ENCODE data around the gene MARCKS. TPM values are rescaled to one million over a fixed set of nuclear protein-coding genes. Genes with fewer than 3 reads are reported as not detected.

Gene MARCKS
- total RNA-seq, 1 donor from 2014 or later: 158 TPM

DNA sequence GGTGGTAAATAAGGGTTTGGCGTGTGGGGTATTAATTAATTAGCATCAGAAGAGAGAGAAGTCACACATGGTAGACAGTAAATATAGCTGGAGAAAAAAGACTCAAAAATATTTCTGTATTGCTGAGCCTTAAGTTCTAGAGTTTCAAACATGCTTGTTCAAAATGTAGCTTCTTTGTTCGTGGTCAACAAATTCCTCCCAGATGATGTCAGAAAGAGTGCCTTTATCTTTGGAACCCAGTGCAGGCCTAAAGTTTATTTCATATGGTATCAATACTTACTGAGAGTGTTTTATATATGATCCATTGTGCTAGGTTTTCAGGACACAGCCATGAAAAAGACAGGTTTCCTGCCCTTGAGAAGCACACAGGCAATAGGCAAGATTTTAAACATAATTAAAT is 18.3 kb downstream of the MARCKS start:
- Mint-ChIP-seq H3K27me3 (no peaks in the 10 kb centered on the region), H3K9me3 (ENCODE audit: low read depth) (no peaks in the 10 kb centered on the region), H3K4me3 (ENCODE audit: low read depth) (no peak overlapping the region), H3K4me1 (ENCODE audit: low read depth) (peaks cover 10% of the 10 kb centered on the region), H3K36me3 (ENCODE audit: insufficient read depth) (no peaks in the 10 kb centered on the region), H3K27ac (peak overlapping the region; percentile 81)
- no peak for TF ChIP-seq CTCF (IDR thresholded peaks at IDR 0.05; ENCODE audit: unreplicated experiment)
- no peak for DNase-seq (ENCODE audit: low spot score, unreplicated experiment)

DNA sequence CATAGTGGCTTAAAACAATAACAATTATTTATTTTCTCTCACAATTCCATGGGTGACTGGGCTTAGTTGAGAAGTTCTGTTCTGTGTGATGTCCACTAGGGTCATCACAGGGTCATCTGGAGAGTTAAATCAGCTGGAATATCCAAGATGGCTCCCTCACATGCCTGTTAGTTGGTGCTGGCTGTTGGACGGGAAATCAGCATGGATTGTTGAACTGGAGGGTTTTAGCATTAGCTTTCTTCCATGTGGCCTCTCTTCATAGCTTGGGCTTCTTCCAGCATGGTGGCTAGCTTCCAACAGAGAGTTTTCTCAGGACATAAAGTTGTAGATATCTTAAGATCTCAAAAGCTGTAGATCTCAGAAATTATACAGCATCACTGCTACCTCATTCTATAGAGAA is 19.6 kb downstream of the MARCKS start:
- Mint-ChIP-seq H3K36me3 (ENCODE audit: insufficient read depth) (no peaks in the 10 kb centered on the region), H3K4me3 (ENCODE audit: low read depth) (no peak overlapping the region), H3K27ac (no peak overlapping the region), H3K4me1 (ENCODE audit: low read depth) (peaks cover 10% of the 10 kb centered on the region), H3K9me3 (ENCODE audit: low read depth) (no peaks in the 10 kb centered on the region), H3K27me3 (no peaks in the 10 kb centered on the region)
- no peak for DNase-seq (ENCODE audit: low spot score, unreplicated experiment)
- no peak for TF ChIP-seq CTCF (IDR thresholded peaks at IDR 0.05; ENCODE audit: unreplicated experiment)

DNA sequence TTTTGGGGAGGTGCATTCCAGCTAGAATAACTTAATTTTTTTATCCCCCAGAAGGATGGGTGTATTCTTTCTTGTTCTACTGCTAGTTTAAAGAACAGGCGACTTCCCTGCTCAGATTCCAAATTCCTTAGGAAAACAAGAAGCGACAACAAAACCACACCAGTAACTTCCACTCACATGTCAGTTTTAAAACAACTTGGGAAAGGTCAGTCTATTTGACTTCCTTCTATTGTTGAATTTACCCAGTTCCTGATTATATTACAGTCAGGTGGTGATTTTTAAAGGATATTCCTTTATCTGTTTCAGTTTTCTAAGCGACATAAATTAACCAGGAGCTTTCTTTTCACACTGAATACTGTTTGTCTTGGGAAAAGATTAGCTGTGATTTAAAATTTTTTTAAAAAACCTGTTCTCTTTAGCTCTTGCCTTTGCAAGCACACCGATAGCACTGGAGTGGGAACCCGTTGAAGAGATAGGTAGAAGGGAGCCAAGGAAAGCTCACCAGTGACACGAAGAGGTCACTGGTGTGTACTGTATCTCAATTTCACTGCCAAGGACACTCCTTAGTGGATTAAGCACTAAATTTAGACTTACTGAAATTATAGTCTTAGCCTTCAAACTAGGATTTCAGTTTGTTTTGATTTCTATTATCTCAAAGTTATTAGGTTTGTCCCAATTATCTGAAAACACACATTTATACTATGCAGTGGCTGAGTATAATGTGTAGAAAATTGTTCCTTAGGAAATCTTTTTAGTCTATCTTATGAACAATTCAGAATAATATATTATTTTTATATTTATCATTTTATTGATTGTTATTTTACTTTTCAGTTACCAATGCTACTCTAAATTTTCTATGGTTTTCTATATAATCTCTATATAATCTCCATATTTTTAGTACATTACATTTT is 22.3 kb downstream of the MARCKS start:
- no peak overlapping the region for H3K4me3 Mint-ChIP-seq (ENCODE audit: low read depth)
- H3K4me1 Mint-ChIP-seq (ENCODE audit: low read depth): peaks cover 10% of the 10 kb centered on the region
- peak; percentile 83 for TF ChIP-seq CTCF (IDR thresholded peaks at IDR 0.05; ENCODE audit: unreplicated experiment)
- peaks cover 3% of the 10 kb centered on the region for H3K27me3 Mint-ChIP-seq
- peak; percentile 27 for DNase-seq (ENCODE audit: low spot score, unreplicated experiment)
- no peaks in the 10 kb centered on the region for H3K9me3 Mint-ChIP-seq (ENCODE audit: low read depth)
- no peaks in the 10 kb centered on the region for H3K36me3 Mint-ChIP-seq (ENCODE audit: insufficient read depth)
- peak overlapping the region; percentile 45 for H3K27ac Mint-ChIP-seq

GRCh38 chr6:113881478-113881980 is 24.4 kb downstream of the MARCKS start:
- H3K4me1 Mint-ChIP-seq (ENCODE audit: low read depth): peaks cover 7% of the 10 kb centered on the region

More at GRCh38 chr6:113881478-113881980, 24.4 kb downstream of the MARCKS start:
- Mint-ChIP-seq H3K27ac (no peak overlapping the region), H3K9me3 (ENCODE audit: low read depth) (no peaks in the 10 kb centered on the region), H3K27me3 (peaks cover 6% of the 10 kb centered on the region), H3K4me3 (ENCODE audit: low read depth) (no peak overlapping the region), H3K36me3 (ENCODE audit: insufficient read depth) (no peaks in the 10 kb centered on the region)
- TF ChIP-seq CTCF (IDR thresholded peaks at IDR 0.05; ENCODE audit: unreplicated experiment): no peak
- no peak for DNase-seq (ENCODE audit: low spot score, unreplicated experiment)
